Ishikawa (cell line): ENCODE data around the gene OR10V1.

Experiments used
- CEBPB ChIP-seq: IDR thresholded peaks from 2 replicates; pipeline ENCODE4 v1.6.1; 2012
- CREB1 ChIP-seq: IDR thresholded peaks from 2 replicates; pipeline ENCODE4 v1.6.1; 2012; ENCODE audit warnings: low read depth
- EGR1 ChIP-seq: IDR thresholded peaks from 2 replicates; pipeline ENCODE4 v1.6.1; 2012
- EP300 ChIP-seq: IDR thresholded peaks from 2 replicates; pipeline ENCODE4 v1.6.1; 2012; ENCODE audit warnings: borderline replicate concordance
- FOXM1 ChIP-seq: IDR thresholded peaks from 2 replicates; pipeline ENCODE4 v1.6.1; 2012; ENCODE audit warnings: low read depth, borderline replicate concordance
- MAX ChIP-seq: IDR thresholded peaks from 2 replicates; pipeline ENCODE4 v1.6.1; 2012
- NFIC ChIP-seq: IDR thresholded peaks from 2 replicates; pipeline ENCODE4 v1.6.1; 2012
- RAD21 ChIP-seq: IDR thresholded peaks from 2 replicates; pipeline ENCODE4 v1.6.1; 2012; ENCODE audit warnings: low read depth
- TAF1 ChIP-seq: IDR thresholded peaks from 2 replicates; pipeline ENCODE4 v1.6.1; 2012; ENCODE audit warnings: low read depth, mild to moderate bottlenecking
- TCF12 ChIP-seq: IDR thresholded peaks from 2 replicates; pipeline ENCODE4 v1.6.1; 2012; ENCODE audit warnings: low read depth
- TEAD4 ChIP-seq: IDR thresholded peaks from 2 replicates; pipeline ENCODE4 v1.6.1; 2012
- USF1 ChIP-seq: IDR thresholded peaks from 2 replicates; pipeline ENCODE4 v1.6.1; 2012
- YY1 ChIP-seq: IDR thresholded peaks from 2 replicates; pipeline ENCODE4 v1.6.1; 2012; ENCODE audit warnings: low read depth
- ZBTB7A ChIP-seq: IDR thresholded peaks from 2 replicates; pipeline ENCODE4 v1.6.1; 2012; ENCODE audit warnings: low read depth
- TF ChIP-seq, protein P1 (sequence below): IDR thresholded peaks from 2 replicates; pipeline ENCODE4 v1.6.1; 2012; ENCODE audit warnings: low read depth, mild to moderate bottlenecking

OR10V1 gene

GRCh38 chr11:59668188-59668949, 45.3 kb downstream of the OR10V1 start:
- TF ChIP-seq TCF12, result no peak
- TF ChIP-seq, protein P1, sequence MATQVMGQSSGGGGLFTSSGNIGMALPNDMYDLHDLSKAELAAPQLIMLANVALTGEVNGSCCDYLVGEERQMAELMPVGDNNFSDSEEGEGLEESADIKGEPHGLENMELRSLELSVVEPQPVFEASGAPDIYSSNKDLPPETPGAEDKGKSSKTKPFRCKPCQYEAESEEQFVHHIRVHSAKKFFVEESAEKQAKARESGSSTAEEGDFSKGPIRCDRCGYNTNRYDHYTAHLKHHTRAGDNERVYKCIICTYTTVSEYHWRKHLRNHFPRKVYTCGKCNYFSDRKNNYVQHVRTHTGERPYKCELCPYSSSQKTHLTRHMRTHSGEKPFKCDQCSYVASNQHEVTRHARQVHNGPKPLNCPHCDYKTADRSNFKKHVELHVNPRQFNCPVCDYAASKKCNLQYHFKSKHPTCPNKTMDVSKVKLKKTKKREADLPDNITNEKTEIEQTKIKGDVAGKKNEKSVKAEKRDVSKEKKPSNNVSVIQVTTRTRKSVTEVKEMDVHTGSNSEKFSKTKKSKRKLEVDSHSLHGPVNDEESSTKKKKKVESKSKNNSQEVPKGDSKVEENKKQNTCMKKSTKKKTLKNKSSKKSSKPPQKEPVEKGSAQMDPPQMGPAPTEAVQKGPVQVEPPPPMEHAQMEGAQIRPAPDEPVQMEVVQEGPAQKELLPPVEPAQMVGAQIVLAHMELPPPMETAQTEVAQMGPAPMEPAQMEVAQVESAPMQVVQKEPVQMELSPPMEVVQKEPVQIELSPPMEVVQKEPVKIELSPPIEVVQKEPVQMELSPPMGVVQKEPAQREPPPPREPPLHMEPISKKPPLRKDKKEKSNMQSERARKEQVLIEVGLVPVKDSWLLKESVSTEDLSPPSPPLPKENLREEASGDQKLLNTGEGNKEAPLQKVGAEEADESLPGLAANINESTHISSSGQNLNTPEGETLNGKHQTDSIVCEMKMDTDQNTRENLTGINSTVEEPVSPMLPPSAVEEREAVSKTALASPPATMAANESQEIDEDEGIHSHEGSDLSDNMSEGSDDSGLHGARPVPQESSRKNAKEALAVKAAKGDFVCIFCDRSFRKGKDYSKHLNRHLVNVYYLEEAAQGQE, result no peak
- no peak for TF ChIP-seq EGR1
- TF ChIP-seq ZBTB7A, result no peak
- no peak for TF ChIP-seq YY1
- no peak for TF ChIP-seq USF1

DNA sequence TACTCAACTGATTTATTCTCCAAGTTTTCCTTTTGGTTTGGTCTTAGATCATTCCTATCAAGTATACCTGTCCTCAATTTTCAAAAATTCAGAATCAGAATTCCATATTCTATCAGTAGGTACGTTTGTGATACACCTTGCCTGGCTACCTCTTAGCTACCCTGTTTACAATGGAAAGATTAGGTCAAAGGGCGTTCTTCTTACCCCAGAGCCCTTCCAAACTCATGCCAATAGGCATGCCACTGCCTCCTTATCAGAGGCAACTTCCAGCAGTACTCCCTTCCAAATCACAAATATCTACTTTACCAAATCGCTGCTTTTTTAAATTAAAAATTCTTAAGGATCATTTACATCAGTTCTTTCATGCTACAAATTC, 45.8 kb downstream of the OR10V1 start:
- no peak for TF ChIP-seq CREB1
- no peak for TF ChIP-seq TCF12
- TF ChIP-seq TAF1, result no peak
- TF ChIP-seq USF1, result no peak
- no peak for TF ChIP-seq NFIC
- TF ChIP-seq, protein P1, result no peak
- TF ChIP-seq TEAD4, result no peak
- TF ChIP-seq EGR1, result no peak
- TF ChIP-seq CEBPB, result no peak
- no peak for TF ChIP-seq MAX
- TF ChIP-seq YY1, result no peak
- TF ChIP-seq ZBTB7A, result no peak
- no peak for TF ChIP-seq EP300
- TF ChIP-seq RAD21, result no peak

DNA sequence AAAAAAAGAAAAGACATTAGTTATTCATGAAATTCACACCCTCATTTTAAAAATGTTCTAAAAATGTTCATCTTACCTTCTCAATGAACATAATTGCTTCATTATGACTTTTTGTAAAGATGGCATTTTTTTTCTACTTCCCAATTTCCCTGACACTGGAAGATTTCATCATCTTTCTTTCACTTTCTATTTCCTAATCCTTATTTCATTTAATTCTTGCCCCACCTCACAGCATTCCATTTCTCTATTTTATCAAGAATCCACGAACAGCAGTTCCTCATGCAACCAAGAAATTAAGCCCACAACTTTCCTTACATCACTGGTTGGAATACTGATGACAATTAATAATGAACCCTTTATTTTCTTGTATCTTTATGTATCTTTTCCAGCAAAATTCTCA, 46.7 kb downstream of the OR10V1 start:
- TF ChIP-seq NFIC, result no peak
- TF ChIP-seq YY1, result no peak
- TF ChIP-seq USF1, result no peak
- TF ChIP-seq MAX, result no peak
- no peak for TF ChIP-seq TCF12
- TF ChIP-seq RAD21, result no peak
- TF ChIP-seq ZBTB7A, result no peak
- no peak for TF ChIP-seq FOXM1
- no peak for TF ChIP-seq CEBPB
- TF ChIP-seq EP300, result no peak
- no peak for TF ChIP-seq TAF1
- no peak for TF ChIP-seq TEAD4
- TF ChIP-seq EGR1, result no peak
- TF ChIP-seq, protein P1, result no peak
- TF ChIP-seq CREB1, result no peak
